Gastroesophageal sphincter (tissue), 3 donors: ENCODE results near the gene ZNF747.

ENCODE experiments used
- EP300 ChIP-seq: sonication (generic); formaldehyde crosslinking; IDR thresholded peaks from one replicate; pipeline ENCODE4 v1.6.1; 2017; ENCODE audit warnings: antibody characterized with exemption, mild to moderate bottlenecking
- POLR2A ChIP-seq, 2 donors: fragments of 450-650 bp; IDR thresholded peaks; one replicate each; pipeline ENCODE4 v1.6.1; 2017; ENCODE audit warnings: antibody characterized with exemption in 2 of 2, mild to moderate bottlenecking in 2 of 2, moderate library complexity in 1 of 2
- POLR2AphosphoS5 ChIP-seq: sonication (generic); formaldehyde crosslinking; IDR thresholded peaks from one replicate; pipeline ENCODE4 v1.6.1; 2017; ENCODE audit warnings: antibody characterized with exemption
- TF ChIP-seq, protein P1 (sequence below), 4 experiments: fragments of 200-600 bp in 2 of 4; fragments of 450-650 bp in 2 of 4; sonication (generic) in 1 of 4; IDR thresholded peaks; one replicate each; pipeline ENCODE4 v1.5.1; 2017 to 2019; ENCODE audit warnings: antibody characterized with exemption in 4 of 4, mild to moderate bottlenecking in 2 of 4, moderate library complexity in 2 of 4

DNA sequence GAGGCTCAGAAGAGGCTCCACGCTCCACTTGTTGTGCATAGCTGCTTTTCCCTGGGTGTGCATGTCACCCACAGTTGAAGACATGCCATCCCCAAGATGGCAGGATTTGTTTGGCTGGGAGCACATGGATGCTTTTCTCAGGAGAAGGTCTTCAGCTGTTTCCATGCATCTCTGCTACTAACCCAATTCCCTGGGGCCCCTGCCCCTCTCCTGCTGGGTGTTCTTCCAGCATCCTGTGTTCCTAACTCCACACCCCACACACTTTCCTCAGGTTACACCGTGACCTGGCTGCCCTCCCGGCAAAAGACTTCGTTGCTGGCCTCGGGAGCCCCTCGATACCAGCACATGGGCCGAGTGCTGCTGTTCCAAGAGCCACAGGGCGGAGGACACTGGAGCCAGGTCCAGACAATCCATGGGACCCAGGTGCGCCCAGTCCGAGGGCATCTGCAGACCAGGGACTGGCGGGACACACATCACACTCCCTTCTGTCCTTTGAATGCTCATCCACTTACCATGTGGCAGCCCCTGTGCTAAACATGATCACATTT is 40.6 kb downstream of the ZNF747 start:
- no peak for TF ChIP-seq POLR2AphosphoS5
- TF ChIP-seq, protein P1, sequence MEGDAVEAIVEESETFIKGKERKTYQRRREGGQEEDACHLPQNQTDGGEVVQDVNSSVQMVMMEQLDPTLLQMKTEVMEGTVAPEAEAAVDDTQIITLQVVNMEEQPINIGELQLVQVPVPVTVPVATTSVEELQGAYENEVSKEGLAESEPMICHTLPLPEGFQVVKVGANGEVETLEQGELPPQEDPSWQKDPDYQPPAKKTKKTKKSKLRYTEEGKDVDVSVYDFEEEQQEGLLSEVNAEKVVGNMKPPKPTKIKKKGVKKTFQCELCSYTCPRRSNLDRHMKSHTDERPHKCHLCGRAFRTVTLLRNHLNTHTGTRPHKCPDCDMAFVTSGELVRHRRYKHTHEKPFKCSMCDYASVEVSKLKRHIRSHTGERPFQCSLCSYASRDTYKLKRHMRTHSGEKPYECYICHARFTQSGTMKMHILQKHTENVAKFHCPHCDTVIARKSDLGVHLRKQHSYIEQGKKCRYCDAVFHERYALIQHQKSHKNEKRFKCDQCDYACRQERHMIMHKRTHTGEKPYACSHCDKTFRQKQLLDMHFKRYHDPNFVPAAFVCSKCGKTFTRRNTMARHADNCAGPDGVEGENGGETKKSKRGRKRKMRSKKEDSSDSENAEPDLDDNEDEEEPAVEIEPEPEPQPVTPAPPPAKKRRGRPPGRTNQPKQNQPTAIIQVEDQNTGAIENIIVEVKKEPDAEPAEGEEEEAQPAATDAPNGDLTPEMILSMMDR (IDR thresholded peaks at IDR 0.05), result no peak
- TF ChIP-seq EP300, result no peak
- no peak for TF ChIP-seq POLR2A (IDR thresholded peaks at IDR 0.05)
